ENCODE measurements around the gene UBE2Q1.

DNA sequence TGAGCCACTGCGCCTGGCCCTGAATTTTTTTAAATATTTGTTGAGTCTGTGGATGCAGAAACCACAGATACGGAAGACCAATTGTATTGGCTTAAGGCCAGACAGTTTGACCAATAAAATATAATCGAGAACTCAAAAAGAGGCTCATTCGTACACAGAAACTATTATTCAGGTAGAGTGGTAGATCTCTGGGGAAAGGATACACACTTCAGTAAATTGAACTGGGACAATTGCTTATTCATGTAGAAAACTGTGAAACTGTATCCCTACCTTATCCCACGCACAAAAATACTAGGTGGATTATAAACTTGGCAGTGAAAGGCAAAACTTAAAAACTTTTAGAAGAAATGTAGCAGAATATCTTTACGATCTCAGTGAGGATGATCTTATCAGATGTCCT is 31.3 kb downstream of the UBE2Q1 start:
- TF ChIP-seq, protein P1, sequence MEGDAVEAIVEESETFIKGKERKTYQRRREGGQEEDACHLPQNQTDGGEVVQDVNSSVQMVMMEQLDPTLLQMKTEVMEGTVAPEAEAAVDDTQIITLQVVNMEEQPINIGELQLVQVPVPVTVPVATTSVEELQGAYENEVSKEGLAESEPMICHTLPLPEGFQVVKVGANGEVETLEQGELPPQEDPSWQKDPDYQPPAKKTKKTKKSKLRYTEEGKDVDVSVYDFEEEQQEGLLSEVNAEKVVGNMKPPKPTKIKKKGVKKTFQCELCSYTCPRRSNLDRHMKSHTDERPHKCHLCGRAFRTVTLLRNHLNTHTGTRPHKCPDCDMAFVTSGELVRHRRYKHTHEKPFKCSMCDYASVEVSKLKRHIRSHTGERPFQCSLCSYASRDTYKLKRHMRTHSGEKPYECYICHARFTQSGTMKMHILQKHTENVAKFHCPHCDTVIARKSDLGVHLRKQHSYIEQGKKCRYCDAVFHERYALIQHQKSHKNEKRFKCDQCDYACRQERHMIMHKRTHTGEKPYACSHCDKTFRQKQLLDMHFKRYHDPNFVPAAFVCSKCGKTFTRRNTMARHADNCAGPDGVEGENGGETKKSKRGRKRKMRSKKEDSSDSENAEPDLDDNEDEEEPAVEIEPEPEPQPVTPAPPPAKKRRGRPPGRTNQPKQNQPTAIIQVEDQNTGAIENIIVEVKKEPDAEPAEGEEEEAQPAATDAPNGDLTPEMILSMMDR (optimal IDR thresholded peaks at IDR 0.05 in 1 of 3, IDR thresholded peaks at IDR 0.05 in 1 of 3, conservative IDR thresholded peaks at IDR 0.05 in 1 of 3; ENCODE audit: extremely low read depth in 1 of 3, insufficient read depth in 2 of 3, low read length in 3 of 3): no peak
- no peak for TF ChIP-seq EZH2 (IDR thresholded peaks at IDR 0.05; ENCODE audit: low read length)

Data from keratinocyte (primary cell).